BE2C (cell line): ENCODE results near the gene NOP56.

Source experiments
- DNase-seq: peaks from one replicate; pipeline ENCODE4 v3.0.0-alpha.2; 2020
- H3K27me3 ChIP-seq: fragments of 250-450 bp; sonication (Bioruptor Pico); 2 replicates; pipeline ENCODE4 v1.5.1; 2020; ENCODE audit warnings: mild to moderate bottlenecking
- H3K36me3 ChIP-seq: fragments of 250-450 bp; sonication (Bioruptor Pico); 2 replicates; pipeline ENCODE4 v1.5.1; 2020; ENCODE audit warnings: mild to moderate bottlenecking
- H3K4me1 ChIP-seq: fragments of 250-450 bp; sonication (Bioruptor Pico); 2 replicates; pipeline ENCODE4 v1.5.1; 2020
- H3K4me3 ChIP-seq: 2 replicates; pipeline ENCODE4 v1.5.1; 2011; ENCODE audit warnings: low read depth, low read length
- H3K9me3 ChIP-seq: fragments of 250-450 bp; sonication (Bioruptor Pico); 2 replicates; pipeline ENCODE4 v1.5.1; 2020
- TF ChIP-seq, protein P1 (sequence below): IDR thresholded peaks from 2 replicates; pipeline ENCODE4 v1.5.1; 2012; ENCODE audit warnings: mild to moderate bottlenecking, low read depth, low read length

NOP56 gene

DNA sequence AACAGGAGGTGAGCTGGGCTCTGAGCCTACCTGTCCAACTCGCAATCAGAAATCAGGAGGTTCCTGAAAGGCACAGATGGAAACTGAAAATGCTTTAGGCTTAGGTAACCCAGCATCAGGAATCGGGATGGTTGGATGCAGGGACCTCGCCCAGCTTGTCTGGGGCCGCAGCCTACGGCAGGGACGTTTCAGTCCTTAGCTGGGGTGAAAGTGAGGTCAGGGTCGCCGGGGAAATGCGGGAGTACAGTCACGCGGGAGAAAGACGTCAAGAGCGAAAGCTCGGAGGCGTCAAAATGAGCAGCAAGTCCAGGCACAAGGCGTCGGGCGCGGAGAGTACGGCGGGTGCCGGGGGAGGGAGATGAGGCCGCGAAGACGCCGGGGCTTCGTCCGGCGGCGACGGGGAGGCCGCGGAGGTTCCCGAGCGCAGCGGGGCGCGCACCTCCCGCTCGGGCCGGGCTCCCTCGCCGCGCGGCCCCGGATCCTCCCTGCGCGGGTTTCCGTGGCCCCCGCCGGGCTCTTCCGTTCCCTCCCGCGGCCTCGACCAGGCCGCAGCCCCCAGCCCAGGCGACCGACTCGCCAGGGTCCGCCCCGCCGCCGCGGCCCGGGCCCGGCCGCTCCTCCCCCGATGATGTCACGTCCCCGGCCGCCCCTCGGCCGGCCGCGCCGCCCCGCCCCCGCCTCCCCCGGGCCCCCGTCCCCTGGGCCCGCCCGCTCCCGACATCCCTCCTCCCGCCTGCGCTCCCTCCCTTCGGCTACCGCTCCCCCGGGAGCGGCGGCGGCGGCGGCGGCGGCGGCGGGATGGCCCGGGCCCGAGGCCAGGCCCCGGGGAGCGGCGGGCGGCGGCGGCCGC, 39.8 kb downstream of the NOP56 start, which contains the start of gene EBF4:
EBF4 (plus strand) TSS at position 745 of the 850 bp plus-strand sequence. CDS start 866 bp downstream, outside the sequence.
- DNase-seq = peak; percentile 45
- Histone ChIP-seq H3K36me3 (no peaks in the 10 kb centered on the region), H3K4me3 (peak within 1 kb of the TSS; percentile 28), H3K4me1 (no peaks in the 10 kb centered on the region), H3K9me3 (no peaks in the 10 kb centered on the region), H3K27me3 (peaks cover 19% of the 10 kb centered on the region)
- TF ChIP-seq, protein P1, sequence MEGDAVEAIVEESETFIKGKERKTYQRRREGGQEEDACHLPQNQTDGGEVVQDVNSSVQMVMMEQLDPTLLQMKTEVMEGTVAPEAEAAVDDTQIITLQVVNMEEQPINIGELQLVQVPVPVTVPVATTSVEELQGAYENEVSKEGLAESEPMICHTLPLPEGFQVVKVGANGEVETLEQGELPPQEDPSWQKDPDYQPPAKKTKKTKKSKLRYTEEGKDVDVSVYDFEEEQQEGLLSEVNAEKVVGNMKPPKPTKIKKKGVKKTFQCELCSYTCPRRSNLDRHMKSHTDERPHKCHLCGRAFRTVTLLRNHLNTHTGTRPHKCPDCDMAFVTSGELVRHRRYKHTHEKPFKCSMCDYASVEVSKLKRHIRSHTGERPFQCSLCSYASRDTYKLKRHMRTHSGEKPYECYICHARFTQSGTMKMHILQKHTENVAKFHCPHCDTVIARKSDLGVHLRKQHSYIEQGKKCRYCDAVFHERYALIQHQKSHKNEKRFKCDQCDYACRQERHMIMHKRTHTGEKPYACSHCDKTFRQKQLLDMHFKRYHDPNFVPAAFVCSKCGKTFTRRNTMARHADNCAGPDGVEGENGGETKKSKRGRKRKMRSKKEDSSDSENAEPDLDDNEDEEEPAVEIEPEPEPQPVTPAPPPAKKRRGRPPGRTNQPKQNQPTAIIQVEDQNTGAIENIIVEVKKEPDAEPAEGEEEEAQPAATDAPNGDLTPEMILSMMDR = no peak

DNA sequence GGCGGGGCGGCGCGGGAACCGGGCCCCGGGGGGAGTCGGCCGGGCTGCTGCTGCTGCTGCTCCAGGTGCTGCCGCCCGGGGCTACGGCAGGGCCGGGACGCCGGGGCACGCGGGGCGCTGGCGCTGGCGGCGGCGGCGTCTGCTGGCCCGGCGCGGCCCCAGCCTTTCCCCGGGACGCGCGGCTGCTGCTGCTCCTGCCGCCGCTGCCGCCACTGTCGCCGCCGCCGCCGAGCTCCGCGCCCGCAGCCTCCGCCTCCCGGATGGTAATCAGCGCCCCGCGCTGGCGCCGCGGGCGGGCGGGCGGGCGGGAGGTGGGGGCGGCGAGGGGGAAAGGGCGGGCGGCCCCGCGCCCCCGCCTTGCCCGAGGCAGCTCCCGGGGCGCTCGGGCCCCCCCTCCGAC, 40.5 kb downstream of the NOP56 start:
- Histone ChIP-seq H3K4me1 (no peaks in the 10 kb centered on the region), H3K36me3 (no peaks in the 10 kb centered on the region), H3K27me3 (peaks cover 19% of the 10 kb centered on the region), H3K4me3 (no peak overlapping the region), H3K9me3 (no peaks in the 10 kb centered on the region)
- DNase-seq = peak; percentile 34
- TF ChIP-seq, protein P1 = no peak

DNA sequence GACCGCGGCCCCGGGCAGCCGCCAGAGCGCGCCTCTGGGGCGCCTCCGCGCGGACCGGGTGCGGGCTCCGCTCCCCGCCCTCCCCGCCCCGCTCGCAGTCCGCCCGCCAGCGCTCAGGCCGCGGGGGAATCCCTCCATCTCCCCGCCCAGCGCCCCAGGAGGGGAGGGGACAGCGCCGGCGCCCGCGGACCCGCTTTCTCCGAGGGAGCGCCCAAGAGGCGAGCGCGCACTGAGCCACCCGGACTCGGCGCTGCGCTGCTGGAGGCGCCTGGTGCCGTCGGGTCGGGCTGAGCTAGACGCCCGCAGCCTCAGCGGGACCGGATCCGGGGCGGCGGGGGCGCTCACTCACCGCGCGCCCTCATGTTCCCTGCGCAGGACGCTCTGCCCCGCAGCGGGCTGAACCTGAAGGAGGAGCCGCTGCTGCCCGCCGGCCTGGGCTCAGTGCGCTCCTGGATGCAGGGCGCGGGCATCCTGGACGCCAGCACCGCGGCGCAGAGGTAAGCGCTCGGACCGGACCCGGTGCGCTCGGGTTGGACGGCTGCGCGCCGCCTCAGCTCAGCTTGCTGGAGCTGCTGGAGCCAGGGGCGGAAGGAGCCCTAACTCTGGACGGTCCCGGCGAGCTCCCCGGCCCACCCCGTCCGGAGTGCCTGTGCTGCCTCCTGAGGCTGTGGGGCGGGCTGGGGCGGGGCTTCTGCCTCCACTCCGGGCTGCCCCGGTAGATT, 41.0 kb downstream of the NOP56 start:
- H3K4me3 ChIP-seq = no peak overlapping the region
- H3K27me3 ChIP-seq = peaks cover 19% of the 10 kb centered on the region
- peak; percentile 34 for DNase-seq
- H3K4me1 ChIP-seq = no peaks in the 10 kb centered on the region
- TF ChIP-seq, protein P1 = no peak
- no peaks in the 10 kb centered on the region for H3K36me3 ChIP-seq
- no peaks in the 10 kb centered on the region for H3K9me3 ChIP-seq

DNA sequence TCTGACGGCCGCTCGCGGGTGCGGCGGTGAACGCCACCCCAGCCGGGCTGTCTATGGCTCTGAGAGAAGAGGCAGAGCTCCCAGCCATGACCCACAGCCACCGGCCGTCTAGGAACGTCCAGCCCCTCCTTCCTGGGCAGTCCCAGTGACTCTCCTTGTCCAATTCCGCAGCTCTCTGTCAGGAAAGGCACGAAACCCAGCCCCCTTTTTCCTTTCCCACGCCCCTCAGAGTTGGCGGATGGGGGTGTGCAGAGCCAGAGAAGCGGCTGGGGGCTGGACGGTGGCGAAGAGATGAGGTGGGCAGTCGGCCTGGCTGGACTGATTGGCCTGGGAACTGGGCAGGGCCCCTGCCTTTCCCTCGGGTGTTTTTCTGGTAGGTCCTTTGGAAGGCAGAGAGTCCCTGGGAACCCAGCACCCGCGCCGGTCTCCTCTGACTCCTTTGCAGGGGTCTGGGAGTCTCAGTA, 41.6 kb downstream of the NOP56 start:
- H3K9me3 ChIP-seq = no peaks in the 10 kb centered on the region
- no peak overlapping the region for H3K4me3 ChIP-seq
- TF ChIP-seq, protein P1 = no peak
- H3K4me1 ChIP-seq = no peaks in the 10 kb centered on the region
- peaks cover 19% of the 10 kb centered on the region for H3K27me3 ChIP-seq
- H3K36me3 ChIP-seq = no peaks in the 10 kb centered on the region
- DNase-seq = no peak

DNA sequence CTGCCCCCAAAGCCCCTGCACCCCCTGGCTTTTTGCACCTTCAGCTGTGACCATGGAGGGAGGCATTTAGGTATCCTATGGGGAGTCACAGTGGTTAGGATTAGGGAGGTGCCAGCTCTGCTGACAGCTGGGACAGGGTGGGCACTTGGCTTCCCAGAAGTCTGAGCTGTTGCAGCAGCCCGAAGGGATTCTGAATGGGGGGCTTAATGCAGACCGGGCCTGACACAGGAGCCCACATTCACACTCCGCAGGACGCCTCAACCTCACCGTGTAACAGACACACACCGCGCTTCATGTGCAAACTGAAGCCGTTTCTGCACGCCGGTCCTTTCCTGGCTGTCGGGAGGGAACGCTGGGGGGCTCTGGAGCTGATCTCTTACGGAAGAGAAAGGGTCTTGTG, 42.1 kb downstream of the NOP56 start:
- H3K4me1 ChIP-seq = no peaks in the 10 kb centered on the region
- H3K4me3 ChIP-seq = no peak overlapping the region
- no peaks in the 10 kb centered on the region for H3K9me3 ChIP-seq
- no peaks in the 10 kb centered on the region for H3K36me3 ChIP-seq
- H3K27me3 ChIP-seq = peaks cover 19% of the 10 kb centered on the region
- TF ChIP-seq, protein P1 = no peak
- no peak for DNase-seq
